Body of pancreas (tissue), 4 donors: ENCODE measurements around the gene TOGARAM1.

Experiments
- CTCF ChIP-seq, 7 experiments: fragments of 450-650 bp in 4 of 7; fragments of 200-600 bp in 3 of 7; sonication (generic) in 3 of 7; IDR thresholded peaks; one replicate each; pipeline ENCODE4 v1.5.1; 2016 to 2019; ENCODE audit warnings: antibody characterized with exemption in 7 of 7
- POLR2A ChIP-seq, 3 donors: fragments of 450-650 bp; IDR thresholded peaks; one replicate each; pipeline ENCODE4 v1.6.1; 2016; ENCODE audit warnings: antibody characterized with exemption in 3 of 3, mild to moderate bottlenecking in 2 of 3

- TF ChIP-seq CTCF (IDR thresholded peaks at IDR 0.05) (no peak), POLR2A (IDR thresholded peaks at IDR 0.05) (no peak)
These were observed 1.9 kb downstream of the TOGARAM1 start for GRCh38 chr14:44963775-44964380.
